GM19397 (cell line): ENCODE data around the gene DUSP9.

Source experiments
- ATAC-seq: cut with Tn5 transposase; IDR thresholded peaks from one replicate; pipeline ENCODE4 v1.9.1; 2021; ENCODE audit warnings: mild to moderate bottlenecking, moderate library complexity; ENCODE audit not compliant: unreplicated experiment

DUSP9 gene

DNA sequence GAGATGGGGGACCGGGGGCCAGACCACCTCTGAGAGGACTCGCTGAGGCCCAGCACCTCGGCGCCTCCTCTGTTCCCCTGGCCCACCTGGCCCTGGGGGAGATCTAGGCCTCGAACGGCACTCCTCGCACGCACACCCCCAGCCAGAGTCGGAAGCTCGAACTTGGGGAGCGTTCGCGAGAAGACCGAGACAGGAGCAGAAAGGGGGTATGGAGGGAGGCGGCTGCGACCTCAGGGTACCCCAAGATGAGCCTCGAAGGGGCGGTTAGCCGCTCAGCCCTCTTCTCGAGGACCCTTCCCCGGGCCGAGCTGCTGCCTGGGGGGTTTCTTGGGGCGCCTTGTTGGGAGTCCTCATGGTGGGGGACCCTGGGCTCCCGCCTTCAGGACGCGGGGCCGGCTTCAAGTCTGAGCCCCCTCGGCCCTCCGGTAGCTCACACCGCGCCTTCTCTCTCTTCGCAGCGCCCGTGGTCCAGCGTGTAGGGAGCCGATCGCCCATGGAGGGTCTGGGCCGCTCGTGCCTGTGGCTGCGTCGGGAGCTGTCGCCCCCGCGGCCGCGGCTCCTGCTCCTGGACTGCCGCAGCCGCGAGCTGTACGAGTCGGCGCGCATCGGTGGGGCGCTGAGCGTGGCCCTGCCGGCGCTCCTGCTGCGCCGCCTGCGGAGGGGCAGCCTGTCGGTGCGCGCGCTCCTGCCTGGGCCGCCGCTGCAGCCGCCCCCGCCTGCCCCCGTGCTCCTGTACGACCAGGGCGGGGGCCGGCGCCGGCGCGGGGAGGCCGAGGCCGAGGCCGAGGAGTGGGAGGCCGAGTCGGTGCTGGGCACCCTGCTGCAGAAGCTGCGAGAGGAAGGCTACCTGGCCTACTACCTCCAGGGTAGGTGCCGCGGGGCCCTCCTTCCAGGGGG lies 706 bp downstream of the DUSP9 start:
- no peak for ATAC-seq

DNA sequence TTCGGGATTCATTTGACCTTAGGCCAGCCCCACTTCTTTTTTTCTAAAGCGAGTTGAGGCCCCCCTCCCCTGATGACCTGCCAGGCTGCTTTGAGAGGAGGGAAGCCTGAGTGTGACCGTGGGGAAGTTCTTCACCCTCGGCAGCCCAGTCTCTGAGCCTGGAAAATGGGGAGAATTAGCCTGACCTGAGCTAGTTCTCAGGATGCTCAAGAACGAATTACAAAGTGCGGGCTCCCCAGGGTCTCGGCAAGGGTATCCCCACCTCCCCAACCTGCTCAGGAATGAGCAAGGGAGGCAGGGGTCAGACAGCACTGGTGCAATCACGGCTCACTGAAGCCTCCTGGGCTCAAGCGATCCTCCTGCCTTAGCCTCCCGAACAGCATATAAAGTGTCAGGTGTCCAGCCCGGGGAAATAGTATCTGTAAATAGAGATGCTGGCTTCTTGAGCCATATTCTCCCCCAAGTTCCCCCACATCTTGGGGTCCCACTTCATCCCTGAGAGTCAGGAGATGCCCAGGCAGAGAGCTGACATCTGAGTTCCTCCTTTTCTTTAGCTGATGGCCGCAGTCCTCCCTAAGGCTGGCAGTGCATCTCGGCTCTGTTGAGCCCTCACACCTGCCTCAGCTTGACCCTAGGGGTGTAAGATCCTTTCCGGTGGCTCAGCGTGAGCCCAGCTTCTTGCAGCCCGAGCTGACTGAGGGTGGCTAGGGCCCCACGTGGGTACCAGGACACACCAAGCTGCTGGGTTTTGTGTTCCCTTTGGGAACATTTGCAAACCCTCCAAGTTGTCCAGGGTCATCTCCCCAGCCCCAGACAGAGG lies 1.6 kb downstream of the DUSP9 start:
- no peak for ATAC-seq

DNA sequence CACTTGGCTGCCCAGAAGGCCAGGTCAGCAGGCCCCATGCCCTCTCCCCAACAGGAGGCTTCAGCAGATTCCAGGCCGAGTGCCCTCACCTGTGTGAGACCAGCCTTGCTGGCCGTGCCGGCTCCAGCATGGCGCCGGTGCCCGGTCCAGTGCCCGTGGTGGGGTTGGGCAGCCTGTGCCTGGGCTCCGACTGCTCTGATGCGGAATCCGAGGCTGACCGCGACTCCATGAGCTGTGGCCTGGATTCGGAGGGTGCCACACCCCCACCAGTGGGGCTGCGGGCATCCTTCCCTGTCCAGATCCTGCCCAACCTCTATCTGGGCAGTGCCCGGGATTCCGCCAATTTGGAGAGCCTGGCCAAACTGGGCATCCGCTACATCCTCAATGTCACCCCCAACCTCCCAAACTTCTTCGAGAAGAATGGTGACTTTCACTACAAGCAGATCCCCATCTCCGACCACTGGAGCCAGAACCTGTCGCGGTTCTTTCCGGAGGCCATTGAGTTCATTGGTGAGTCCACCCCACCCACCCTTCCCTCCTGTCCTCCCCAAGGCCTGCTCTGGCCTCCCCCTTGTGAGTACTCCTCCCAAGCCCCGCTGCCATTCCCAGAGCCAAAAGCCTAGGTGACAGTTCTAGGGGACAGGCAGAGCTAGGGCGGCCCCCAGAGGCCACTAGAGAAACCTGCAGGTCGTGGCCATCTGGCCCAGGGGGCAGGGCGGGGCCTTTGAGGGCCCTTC lies 2.3 kb downstream of the DUSP9 start:
- ATAC-seq: no peak

DNA sequence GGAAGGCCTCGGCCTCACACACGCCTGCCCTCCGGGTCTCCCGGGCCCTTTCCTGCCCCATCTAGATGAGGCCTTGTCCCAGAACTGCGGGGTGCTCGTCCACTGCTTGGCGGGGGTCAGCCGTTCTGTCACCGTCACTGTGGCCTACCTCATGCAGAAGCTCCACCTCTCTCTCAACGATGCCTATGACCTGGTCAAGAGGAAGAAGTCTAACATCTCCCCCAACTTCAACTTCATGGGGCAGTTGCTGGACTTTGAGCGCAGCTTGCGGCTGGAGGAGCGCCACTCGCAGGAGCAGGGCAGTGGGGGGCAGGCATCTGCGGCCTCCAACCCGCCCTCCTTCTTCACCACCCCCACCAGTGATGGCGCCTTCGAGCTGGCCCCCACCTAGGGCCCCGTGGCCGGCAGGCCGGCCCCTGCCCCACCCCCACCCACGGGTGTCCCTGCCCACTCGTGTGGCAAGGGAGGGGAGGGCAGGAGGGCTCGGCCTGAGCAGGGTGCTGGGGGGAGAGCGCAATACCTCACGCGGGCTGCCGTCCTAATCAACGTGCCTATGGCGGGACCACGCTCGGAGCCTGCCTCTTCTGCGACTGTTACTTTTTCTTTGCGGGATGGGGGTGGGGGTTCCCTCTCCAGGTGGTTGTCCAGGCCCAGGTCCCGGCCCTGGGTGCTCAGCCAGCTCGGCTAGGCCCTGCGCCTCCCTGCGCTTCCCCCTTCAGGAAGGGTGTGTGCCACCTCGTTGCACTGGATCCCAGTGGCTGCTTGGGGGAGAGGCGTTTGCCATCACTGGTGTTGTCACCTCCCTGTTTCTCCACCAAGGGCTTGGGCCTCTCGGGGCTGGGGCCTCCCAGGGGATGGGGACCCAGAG lies 3.1 kb downstream of the DUSP9 start:
- ATAC-seq: no peak

DNA sequence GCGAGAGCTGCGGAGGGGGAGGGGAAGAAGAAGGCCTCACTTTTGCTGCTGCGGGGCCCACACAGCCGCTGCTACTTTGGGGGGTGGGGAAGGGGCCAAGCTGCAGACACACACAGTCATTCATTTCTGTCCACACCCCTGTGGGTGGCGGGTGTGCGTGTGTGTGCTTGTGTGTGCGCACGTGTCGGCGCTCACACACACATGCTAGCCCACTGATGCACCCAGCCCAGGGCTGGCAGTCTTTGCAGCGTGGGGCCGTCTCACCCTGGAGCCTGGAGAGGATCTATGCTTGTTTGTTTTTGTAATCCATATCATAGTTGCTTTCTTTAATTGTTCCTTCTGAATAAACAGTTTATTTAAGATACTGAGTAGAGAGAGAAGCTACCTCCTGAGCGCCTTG lies 4.0 kb downstream of the DUSP9 start:
- ATAC-seq: no peak

DNA sequence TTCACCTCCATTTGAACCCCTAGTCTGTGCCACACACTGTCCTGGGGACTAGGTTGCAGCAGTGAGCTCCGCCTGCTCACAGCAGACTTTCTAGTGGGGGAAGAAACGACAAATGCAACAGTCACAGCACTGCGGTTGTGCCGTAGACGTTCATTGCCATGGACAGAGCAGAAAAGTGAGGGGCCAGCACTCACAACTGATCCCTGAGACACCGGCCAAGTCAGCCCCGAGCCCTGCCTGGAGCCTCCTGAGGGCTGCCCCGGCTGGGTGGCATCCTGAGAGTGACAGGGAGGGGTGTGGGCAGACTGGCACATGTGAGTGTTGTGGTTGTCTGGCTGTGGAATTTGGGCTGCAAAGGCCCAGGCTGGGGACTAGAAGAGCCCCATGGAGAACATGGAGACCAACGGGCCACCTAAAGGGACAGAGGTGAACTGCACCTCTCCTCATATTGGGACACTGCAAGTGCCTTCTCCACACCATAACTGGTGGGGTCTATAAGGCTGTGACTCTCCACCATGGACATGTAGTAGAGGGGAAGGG lies 4.6 kb downstream of the DUSP9 start:
- ATAC-seq: no peak

DNA sequence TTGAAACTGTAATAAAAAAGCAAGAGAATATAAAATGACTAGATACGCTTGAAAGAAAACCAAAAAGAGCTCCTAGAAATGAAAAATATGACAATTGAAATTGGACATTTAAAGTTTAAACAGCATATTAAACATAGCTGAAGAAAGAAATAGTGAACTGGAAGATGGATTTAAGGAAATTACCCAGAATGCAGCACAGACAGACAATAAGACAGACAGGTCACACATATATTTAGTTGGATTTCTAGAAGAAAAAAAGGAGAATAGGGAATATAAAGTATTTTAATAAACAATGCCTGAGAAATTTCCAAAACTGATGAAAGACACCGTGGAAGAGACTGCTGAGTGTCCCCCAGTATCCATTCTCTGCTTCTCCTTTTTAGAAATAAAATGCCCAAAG lies 6.6 kb downstream of the DUSP9 start:
- ATAC-seq: no peak

DNA sequence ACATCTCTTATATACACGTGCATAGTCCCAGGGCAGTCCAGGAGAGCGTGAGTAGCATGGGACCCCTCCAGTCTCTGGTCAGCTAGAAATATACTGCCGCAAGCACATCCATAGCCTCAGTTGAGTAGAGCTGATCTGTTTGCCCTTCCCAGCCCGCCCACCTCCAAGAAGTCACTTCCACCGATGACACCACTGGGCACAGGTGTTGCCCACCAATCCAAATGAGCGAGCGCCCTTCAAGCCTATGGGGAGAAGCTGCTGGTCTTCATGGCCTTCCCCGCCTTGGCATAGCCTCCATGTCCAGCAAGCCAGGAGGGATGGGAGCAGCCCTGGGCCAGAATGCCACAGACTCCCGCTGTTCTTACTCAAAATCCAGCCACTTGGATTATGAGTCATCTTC lies 10.2 kb downstream of the DUSP9 start:
- no peak for ATAC-seq

DNA sequence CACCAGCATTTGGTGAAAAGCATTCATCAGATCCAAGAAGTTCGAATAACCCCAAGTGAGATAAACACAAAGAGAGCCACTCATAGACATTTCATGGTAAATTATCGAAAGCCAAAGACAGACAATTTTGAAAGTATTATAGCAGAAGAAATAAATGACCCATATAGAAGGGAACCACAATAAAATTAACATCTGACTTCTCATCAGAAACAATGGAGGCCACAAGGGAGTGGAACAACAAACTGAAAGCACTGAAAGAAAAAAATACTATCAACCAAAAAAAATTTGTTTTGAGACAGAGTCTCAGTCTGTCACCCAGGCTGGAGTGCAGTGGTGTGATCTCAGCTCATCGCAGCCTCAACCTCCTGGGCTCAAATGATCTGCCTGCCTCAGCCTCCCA lies 12.3 kb downstream of the DUSP9 start:
- ATAC-seq: no peak

DNA sequence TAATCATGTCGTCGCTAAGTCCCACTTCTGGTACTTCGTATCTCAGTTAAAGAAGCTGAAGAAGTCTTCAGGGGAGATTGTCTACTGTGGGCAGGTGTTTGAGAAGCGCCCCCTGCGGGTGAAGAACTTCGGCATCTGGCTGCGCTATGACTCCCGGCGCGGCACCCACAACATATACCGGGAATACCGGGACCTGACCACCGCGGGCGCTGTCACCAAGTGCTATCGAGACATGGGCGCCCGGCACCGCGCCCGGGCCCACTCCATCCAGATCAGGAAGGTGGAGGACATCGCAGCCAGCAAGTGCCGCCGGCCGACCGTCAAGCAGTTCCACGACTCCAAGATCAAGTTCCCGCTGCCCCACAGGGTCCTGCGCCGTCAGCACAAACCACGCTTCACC lies 15.3 kb downstream of the DUSP9 start:
- no peak for ATAC-seq

DNA sequence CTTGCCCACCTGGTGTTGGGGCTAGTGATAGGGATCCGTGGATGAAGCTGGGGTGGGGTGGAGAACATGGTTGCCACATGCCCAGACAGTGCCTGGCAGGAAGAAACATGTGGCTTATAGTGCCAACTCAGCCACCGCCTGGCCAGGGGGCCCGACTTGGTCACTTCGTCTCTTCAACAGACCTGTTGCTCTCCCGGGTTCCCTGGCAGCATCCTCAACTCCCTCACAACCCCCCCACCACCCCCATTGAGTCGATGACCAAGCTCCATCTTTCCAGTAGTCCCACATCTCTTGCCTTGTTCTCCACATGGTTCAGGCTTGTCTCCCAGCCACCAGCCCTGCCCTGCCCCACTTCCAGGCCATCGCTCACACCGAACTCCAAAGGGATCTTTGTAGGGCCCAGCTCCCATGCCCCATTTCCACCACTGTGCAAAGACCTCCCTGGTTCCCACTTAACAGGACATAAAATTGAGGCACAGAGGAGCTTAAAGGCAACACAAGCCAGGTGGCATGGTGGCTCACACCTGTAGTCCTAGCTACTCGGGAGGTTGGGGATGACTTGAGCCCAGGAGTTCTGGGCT lies 18.8 kb downstream of the DUSP9 start:
- ATAC-seq: no peak

DNA sequence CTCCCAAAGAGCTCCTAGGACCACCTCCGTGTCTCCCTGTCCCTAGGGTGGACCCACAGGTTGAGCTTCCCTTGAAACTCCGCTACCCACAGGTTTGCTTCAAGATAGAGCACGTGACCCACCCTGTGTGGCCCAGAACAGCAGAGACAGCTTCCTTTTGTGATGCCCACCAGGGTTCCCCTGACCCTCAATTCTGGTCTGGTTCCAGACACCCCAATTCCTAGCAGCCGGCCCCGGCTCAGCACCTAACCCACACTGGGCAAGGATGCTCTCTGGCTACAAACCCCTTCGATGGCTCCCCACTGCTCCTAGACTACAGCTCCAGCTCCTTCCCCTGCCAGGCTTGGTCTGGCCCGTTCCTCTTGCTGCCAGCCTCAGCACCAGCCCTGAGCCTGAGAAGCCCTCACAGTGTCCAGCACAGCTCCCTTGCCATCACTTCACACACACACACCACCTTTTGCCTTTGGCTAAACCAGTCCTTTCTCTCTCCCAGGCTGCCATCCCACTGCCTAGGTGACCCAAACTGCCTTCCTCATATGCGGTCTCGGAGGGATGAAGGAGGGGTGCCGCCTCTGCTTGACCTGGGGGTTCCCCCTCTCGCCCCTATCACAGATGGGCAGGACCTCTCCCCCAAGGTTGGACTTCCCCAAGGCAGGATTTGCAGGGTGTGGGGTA lies 20.4 kb downstream of the DUSP9 start:
- no peak for ATAC-seq

DNA sequence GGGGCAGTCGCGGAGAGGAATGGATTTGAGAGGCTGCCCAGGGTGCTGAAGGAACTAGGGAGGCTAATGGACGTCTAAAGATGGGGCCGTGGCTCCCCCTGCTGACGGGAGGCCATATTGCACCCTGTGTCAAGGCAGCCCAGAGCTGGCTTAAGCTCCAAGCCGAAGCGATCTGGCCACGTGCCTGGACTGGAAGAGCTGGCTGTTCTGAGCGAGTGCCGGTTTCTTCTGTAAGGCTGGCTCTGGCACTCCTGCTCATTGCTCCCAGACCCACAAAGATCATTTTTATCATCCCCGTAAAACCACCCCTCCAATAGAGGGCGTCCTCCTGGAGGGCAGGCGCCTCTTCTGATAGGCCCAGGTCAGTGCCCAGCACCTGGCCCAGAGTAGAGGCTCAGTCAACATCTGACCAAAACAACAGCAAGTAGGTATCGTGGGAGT lies 21.0 kb downstream of the DUSP9 start:
- no peak for ATAC-seq

DNA sequence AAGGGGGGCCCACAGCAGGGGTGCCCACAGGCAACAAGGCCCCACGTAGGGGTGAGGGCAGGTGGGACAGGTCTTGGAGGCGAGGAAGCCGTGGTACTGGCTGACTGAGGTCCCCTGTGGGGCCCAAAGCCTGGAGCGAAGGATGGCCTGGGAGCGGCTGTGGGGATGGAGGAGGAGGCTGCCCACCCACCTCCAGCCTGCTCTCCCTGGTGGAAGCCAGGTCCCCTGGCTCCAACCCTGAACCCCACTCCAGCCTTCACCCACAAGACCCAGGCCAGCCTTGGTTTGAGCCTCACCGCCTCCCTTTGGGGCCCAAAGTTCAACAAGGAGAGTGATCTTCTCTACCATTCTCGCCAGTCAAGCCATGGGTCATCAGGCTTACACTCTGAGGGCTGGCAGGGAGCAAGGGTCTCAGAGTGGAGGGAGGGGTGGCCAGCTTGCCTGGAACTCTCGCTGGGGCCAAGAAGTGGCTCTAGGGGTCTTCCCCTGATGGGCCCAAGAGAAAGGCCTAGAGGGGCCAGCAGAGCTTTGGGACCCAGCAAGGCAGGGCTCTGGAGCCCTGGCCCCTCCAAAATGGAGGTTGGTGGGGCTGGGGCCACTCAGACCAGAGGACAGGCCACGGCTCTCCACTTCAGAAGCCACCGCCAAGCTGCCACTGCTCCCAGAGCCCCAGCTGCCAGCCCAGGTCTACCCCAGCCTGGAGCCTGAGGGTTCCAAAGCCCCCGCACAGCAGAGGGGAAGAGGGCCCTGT lies 21.6 kb downstream of the DUSP9 start:
- ATAC-seq: no peak

DNA sequence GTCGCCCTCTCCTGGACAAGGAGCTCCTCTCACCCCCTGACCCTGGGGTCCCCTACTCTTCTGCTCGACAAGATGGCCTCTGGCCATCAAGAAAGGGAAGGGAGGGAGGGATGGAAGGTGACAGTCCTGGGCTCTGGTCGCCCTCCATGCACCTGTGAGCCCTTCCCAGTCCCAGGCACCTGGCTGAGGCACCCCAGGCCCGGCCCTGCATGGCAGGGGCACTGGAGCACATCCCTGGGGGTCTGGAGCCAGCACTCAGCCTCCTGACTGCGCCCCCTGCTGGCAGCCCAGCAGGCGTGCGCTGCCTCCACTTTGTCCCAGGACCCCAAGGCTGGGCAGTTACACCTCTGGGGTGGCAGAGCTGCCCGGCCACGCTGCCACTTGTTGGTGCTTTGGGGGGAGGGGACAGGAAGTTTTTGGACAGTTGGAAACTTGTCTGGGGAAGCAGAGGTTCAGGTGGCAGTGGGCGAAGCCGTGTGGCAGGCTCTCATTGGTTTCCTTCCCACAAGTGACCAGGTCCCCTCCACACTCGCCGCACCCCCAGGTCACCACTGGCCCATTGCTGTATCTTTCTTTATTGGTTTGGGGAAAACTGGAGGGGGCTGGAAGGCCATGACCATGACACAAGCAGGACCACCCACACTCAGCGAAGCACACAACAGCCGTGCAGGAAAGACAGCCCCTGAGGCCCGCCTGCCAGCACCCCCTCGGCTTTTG lies 22.3 kb downstream of the DUSP9 start:
- no peak for ATAC-seq

DNA sequence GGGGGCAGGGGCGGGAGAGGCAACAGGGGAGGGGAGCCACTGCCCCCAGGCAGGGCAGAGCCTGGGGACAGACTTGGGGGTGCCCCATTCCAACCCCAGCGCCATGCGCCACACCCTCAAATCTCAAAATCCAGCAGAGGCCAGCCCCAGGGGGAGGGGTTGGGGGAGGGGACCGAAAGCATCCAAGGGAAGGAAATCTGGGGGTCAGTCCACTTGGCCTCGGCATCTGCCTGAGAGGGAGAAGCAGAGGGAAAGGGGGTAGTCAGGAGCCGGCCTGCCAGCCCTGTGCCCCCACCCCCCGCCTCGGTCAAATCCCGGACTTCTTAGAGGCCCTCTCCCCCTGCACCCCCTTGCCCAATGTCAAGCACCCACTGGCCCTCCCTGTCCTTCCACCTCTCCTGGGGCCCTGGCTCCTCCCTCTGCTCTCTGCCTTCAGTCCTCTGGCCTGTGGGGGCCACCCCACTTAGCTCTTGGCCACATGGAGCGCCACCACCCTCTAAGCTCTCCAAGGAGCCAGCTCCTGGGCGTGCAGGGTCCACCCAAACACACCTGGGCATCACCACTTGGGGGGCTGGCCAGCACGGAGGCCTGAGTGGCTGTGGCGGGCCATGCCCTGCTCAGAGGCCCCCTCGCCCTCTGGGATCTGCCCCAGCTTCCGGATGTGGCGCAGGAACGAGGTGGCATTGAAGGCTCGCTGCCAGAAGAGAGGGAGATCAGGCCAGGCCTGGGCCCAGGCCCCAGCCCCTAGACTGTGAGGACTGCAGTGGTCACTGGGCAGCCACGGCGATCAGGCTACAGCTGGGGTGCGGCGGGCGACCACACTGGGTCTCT lies 23.1 kb downstream of the DUSP9 start:
- ATAC-seq: no peak
